Naive thymus-derived CD8-positive, alpha-beta T cell (primary cell): Measurements from ENCODE around the gene DAPK2. TPM values are rescaled to one million over a fixed set of nuclear protein-coding genes. Genes with fewer than 3 reads are reported as not detected.

Source experiments
- ATAC-seq, 2 donors: fragments of 150-1000 bp; cut with Tn5 transposase in 1 of 2; sonication (Bioruptor Pico), chemical (Tn5 transposase) in 1 of 2; 1 replicate in 1 of 2; 2 replicates in 1 of 2; pipeline ENCODE4 v1.10.0; 2021; ENCODE audit warnings: mild to moderate bottlenecking in 2 of 2, moderate library complexity in 2 of 2
- POLR2A ChIA-PET: fragments of 350-600 bp; sonication (Branson Sonifier 250); formaldehyde crosslinking; loops from one replicate; lab custom pipeline; 2021; ENCODE audit warnings: antibody characterized with exemption; lab: Charles Lee
- DNase-seq, 10 donors: peaks; one replicate each; pipeline versions ENCODE4 v3.0.0 to v3.0.0-alpha.2; 2020 to 2022
- H3K27ac Mint-ChIP-seq, 10 donors: one replicate each; pipeline ENCODE4 v1.8.0; 2020 to 2022; ENCODE audit warnings: mild to moderate bottlenecking in 10 of 10, mixed read lengths in 10 of 10, moderate library complexity in 4 of 10, inconsistent platforms in 1 of 10
- H3K27me3 Mint-ChIP-seq, 5 donors: one replicate each; pipeline ENCODE4 v1.8.0; 2021 to 2022; ENCODE audit warnings: mixed read lengths in 5 of 5
- H3K36me3 Mint-ChIP-seq, 3 donors: one replicate each; pipeline ENCODE4 v1.8.0; 2020 to 2022; ENCODE audit warnings: mixed read lengths in 3 of 3, mild to moderate bottlenecking in 2 of 3, inconsistent platforms in 1 of 3
- H3K4me1 Mint-ChIP-seq, 4 donors: one replicate each; pipeline ENCODE4 v1.8.0; 2021 to 2022; ENCODE audit warnings: mixed read lengths in 4 of 4
- H3K4me3 Mint-ChIP-seq, 10 donors: one replicate each; pipeline ENCODE4 v1.8.0; 2020 to 2022; ENCODE audit warnings: mild to moderate bottlenecking in 10 of 10, mixed read lengths in 10 of 10, moderate library complexity in 6 of 10, inconsistent platforms in 1 of 10
- H3K9me3 Mint-ChIP-seq, 9 donors: one replicate each; pipeline ENCODE4 v1.8.0; 2020 to 2022; ENCODE audit warnings: mixed read lengths in 9 of 9, mild to moderate bottlenecking in 3 of 9, inconsistent platforms in 1 of 9, moderate library complexity in 1 of 9
- polyA plus RNA-seq, 3 donors: library from polyadenylated mRNA; unstranded; fragments of 300-500 nt; fragmentation: Illumina TruSeq; gene quantifications; one replicate each; pipeline ENCODE4 v1.2.3, GENCODE V29; 2021
- total RNA-seq, 8 experiments: library from RNA in 2 of 8; stranded (reverse) in 2 of 8; gene quantifications; one replicate each; pipeline ENCODE4 v1.2.3 and lab custom pipeline; 2021 to 2026

DAPK2 gene
- total and polyA plus RNA-seq, 5 experiments from 2014 or later = 0.41 to 4.0 (median 1.3) TPM

DNA sequence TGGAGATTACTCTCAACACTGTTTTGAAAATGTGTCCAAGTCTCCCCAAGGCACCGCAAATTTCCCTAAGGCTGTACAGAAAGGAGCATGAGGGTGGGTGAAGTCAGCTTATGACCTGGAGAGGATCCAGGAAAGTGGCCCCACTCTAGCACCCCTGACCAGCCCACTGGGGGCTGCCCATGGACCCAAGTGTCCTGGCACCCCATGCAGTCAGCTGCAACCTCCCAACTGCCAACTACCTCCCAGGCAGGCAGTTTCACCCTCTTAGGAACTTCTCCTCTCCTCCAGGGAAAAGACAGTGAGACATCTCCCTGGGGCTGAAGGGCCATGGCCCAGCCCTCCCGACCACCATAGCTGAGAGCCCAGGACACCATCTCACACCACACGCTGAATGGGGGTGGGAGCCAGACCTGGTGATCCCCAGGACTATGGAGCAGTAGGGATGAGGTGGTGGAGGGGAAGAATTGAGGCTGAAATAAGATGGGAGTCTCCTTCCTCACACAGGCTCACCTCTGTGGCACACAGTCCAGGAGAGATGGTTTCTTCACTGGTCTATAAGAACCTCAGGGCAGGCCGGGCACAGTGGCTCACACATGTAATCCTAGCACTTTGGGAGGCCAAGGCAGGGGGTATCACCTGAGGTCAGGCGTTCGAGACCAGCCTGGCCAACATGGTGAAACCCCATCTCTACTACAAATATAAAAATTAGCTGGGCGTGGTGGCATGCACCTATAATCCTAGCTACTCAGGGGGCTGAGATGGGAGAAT lies 104.4 kb downstream of the DAPK2 start:
- Mint-ChIP-seq H3K27ac (peak overlapping the region in 7 of 10 donors; percentile 6 to 81 (median 60)), H3K36me3 (no peaks in the 10 kb centered on the region), H3K4me3 (no peak overlapping the region), H3K9me3 (no peaks in the 10 kb centered on the region), H3K4me1 (peaks cover 25 to 52% (median 37%) of the 10 kb centered on the region in 4 donors), H3K27me3 (no peaks in the 10 kb centered on the region)
- no peak for ATAC-seq
- POLR2A ChIA-PET = interaction anchor here (1.9 kb wide), 1 partner anchor 109 kb away, joined by 6 read pairs; the partner anchor contains the start of gene HERC1
- DNase-seq = no peak

DNA sequence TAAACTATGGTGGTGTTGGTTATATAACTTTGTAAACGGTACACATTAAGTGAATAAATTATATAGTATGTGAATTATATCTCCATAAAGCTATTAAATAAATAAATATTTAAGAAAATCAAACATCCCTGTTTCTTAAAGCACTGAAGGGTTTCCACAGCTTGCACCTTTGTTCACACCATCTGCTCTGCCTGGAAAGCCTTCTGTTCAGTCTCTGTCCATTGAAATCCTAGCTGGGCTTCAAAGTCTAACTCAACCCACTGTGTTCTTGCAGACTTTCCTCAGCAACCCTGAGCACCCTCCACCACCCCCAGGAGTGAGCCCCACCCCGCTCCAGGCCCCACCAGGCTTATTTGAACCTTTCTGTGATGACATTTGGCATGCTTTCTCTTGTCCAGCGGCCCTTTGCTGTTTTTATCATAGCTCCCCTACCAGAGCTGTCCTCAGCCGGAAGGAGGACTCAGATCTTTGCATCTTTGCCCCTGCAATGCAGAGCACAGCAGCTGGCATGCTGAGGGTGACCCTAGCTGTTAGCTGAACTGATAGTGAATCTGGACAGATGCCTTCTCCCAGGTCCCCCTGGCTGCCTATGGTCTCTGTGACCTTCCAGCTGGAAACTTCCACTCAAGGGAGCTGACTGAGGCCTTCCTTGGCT lies 105.2 kb downstream of the DAPK2 start:
- peak overlapping the region in 7 of 10 donors; percentile 33 to 83 (median 57) for H3K27ac Mint-ChIP-seq
- H3K9me3 Mint-ChIP-seq = no peaks in the 10 kb centered on the region
- ATAC-seq (no peak), DNase-seq (no peak)
- no peaks in the 10 kb centered on the region for H3K27me3 Mint-ChIP-seq
- H3K4me1 Mint-ChIP-seq = peaks cover 25 to 52% (median 37%) of the 10 kb centered on the region in 4 donors
- H3K36me3 Mint-ChIP-seq = no peaks in the 10 kb centered on the region
- H3K4me3 Mint-ChIP-seq = no peak overlapping the region
- POLR2A ChIA-PET = interaction anchor here (1.9 kb wide), 1 partner anchor 108 kb away, joined by 6 read pairs; the partner anchor contains the start of gene HERC1

- Mint-ChIP-seq H3K4me3 (peak overlapping the region in 8 of 10 donors; percentile 27 to 76 (median 52)), H3K27ac (peak overlapping the region in 9 of 10 donors; percentile 20 to 94 (median 81)), H3K9me3 (no peaks in the 10 kb centered on the region), H3K36me3 (no peaks in the 10 kb centered on the region), H3K27me3 (no peaks in the 10 kb centered on the region), H3K4me1 (peaks cover 21 to 47% (median 30%) of the 10 kb centered on the region in 4 donors)
- POLR2A ChIA-PET = interaction anchor here (0.9 to 1.2 kb wide), 2 partner anchors 8 to 79 kb away, joined by 3 to 5 read pairs; no protein-coding TSS in a partner anchor
- ATAC-seq (no peak), DNase-seq (peak in 1 of 10 donors; percentile 22)
Observed at GRCh38 chr15:63939531-63940130, 106.7 kb downstream of the DAPK2 start.

DNA sequence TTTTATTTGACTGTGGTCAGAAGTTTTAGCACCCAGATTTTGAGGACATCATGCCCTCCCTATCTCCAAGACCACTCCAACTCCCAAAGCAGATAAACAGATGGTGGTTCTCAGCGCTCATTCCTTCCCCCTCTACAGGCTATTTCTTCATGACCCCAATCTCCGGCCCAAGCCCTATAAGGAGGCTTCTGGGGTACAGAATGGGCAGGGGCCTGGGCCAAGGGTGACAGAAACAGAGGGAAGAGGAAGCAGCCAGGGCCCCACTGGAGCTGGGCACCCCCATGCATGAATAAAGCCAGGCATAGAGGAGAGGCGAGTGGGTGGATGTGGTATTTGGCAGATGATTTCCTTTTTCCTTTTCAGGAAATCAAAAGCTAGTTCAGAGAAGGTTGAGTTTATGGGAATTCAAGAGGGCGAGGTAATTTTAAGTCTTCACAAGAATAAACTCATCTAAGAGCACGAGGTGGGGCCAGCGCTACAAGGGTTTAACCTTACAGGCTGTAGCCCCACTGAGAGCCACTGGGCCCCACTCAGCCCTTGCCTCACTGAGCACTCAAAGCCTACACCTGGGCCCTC lies 107.7 kb downstream of the DAPK2 start:
- H3K4me1 Mint-ChIP-seq = peaks cover 21 to 47% (median 30%) of the 10 kb centered on the region in 4 donors

DNA sequence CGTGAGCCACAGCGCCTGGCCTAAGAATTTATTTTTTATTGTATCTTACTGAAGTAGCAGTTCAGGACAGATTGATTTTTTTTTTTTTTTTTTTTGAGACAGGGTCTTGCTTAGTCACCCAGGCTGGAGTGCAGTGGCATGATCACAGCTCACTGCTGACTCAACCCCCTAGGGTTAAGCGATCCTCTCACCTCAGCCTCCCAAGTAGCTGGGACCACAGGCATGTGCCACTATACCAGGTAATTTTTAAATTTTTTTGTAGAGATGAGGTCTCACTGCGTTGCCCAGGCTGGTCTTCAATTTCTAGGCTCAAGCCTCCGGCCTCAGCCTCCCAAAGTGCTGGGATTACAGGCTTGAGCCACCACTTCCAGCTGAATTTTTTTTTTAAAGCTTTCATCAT lies 112.8 kb downstream of the DAPK2 start:
- peaks cover 11 to 16% (median 12%) of the 10 kb centered on the region in 4 donors for H3K4me1 Mint-ChIP-seq
- peaks cover 0 to 1% (median 0%) of the 10 kb centered on the region in 5 donors for H3K27me3 Mint-ChIP-seq
- H3K4me3 Mint-ChIP-seq = no peak overlapping the region
- no peaks in the 10 kb centered on the region for H3K9me3 Mint-ChIP-seq
- DNase-seq = no peak
- ATAC-seq = no peak
- peak overlapping the region in 1 of 10 donors; percentile 26 for H3K27ac Mint-ChIP-seq
- POLR2A ChIA-PET = interaction anchor here (0.7 kb wide), 3 partner anchors 9 to 684 kb away, joined by 4 to 6 read pairs (median 5); no protein-coding TSS in a partner anchor
- no peaks in the 10 kb centered on the region for H3K36me3 Mint-ChIP-seq

More for the DNA sequence above, 107.7 kb downstream of the DAPK2 start:
- no peak for DNase-seq
- ATAC-seq = peak; percentile 23 to 38
- no peaks in the 10 kb centered on the region for H3K9me3 Mint-ChIP-seq
- peak overlapping the region; percentile 14 to 94 (median 80) for H3K27ac Mint-ChIP-seq
- H3K27me3 Mint-ChIP-seq = no peaks in the 10 kb centered on the region
- H3K4me3 Mint-ChIP-seq = peak overlapping the region in 9 of 10 donors; percentile 37 to 76 (median 43)
- no peaks in the 10 kb centered on the region for H3K36me3 Mint-ChIP-seq
- POLR2A ChIA-PET = interaction anchor here (1.0 to 1.2 kb wide), 2 partner anchors 10 to 72 kb away, joined by 3 to 5 read pairs; no protein-coding TSS in a partner anchor

- DNase-seq (no peak), ATAC-seq (no peak)
- peak overlapping the region in 1 of 10 donors; percentile 60 for H3K4me3 Mint-ChIP-seq
- POLR2A ChIA-PET = no interaction called here
- H3K27ac Mint-ChIP-seq = peak overlapping the region in 3 of 10 donors; percentile 15 to 82 (median 33)
- no peaks in the 10 kb centered on the region for H3K36me3 Mint-ChIP-seq
- peaks cover 0 to 12% (median 3%) of the 10 kb centered on the region in 4 donors for H3K4me1 Mint-ChIP-seq
- H3K9me3 Mint-ChIP-seq = no peaks in the 10 kb centered on the region
- peaks cover 0 to 4% (median 0%) of the 10 kb centered on the region in 5 donors for H3K27me3 Mint-ChIP-seq
Observed at GRCh38 chr15:63931556-63931955, 114.7 kb downstream of the DAPK2 start.

DNA sequence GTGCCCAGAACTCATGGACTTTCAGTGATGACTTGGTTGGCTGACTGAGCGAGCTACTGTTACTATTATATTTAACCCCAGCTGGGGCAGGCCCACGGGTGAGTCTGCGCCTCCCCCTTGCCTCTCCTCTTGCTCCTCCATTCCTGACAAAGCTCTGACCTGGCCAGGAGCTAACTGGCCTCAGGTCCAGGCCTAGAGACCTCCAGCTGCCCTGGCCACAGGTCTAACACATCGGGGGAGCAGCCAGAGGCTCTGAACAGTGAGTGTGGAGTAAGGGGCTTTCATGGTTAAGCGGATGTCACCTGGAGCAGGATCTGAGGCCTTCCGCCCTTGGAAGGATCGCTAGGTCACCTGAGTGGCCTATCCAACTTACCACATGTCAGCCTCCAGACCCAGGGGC lies 116.3 kb downstream of the DAPK2 start:
- H3K9me3 Mint-ChIP-seq = peaks cover 0 to 2% (median 0%) of the 10 kb centered on the region in 9 donors
- no peak overlapping the region for H3K4me3 Mint-ChIP-seq
- H3K27ac Mint-ChIP-seq = peak overlapping the region in 1 of 10 donors; percentile 39
- H3K36me3 Mint-ChIP-seq = no peaks in the 10 kb centered on the region
- POLR2A ChIA-PET = no interaction called here
- H3K4me1 Mint-ChIP-seq = peaks cover 0 to 12% (median 3%) of the 10 kb centered on the region in 4 donors
- ATAC-seq (no peak), DNase-seq (peak in 1 of 10 donors; percentile 4)
- peaks cover 0 to 4% (median 0%) of the 10 kb centered on the region in 5 donors for H3K27me3 Mint-ChIP-seq

DNA sequence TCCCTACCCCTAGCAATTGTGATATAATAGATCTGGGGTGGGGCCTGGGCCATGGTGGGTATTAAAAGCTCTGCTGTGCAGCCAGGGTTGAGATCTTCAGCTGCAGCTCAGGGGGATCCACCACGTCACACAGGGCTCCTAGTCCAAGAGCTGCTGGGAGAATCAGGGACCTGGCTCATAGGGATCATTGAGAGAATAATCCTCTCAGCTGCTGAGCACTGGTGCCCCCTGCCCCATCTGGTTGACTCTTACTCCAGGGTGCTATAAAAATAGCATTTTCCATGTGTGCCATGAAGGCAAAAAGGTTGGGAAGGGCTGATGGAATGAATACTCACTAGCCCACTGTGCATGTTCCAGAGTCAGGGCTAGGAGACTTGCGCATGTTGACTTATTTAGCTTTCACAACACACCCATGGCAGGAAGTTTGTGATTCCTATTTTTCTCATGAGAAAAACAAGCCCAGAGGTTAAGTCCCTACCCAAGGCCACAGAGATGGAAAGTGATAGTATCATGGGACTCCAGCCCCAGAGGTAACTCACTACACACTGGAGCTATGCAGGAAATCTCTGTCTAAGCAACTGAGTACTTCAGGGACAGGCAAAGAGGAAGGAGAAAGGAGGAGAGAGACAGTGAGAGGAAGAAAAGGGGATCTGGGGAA lies 118.0 kb downstream of the DAPK2 start:
- Mint-ChIP-seq H3K4me1 (peaks cover 0 to 12% (median 3%) of the 10 kb centered on the region in 4 donors), H3K9me3 (peaks cover 0 to 2% (median 0%) of the 10 kb centered on the region in 9 donors), H3K27ac (peak overlapping the region in 4 of 10 donors; percentile 31 to 82 (median 34)), H3K27me3 (peaks cover 0 to 4% (median 0%) of the 10 kb centered on the region in 5 donors), H3K36me3 (no peaks in the 10 kb centered on the region), H3K4me3 (no peak overlapping the region)
- POLR2A ChIA-PET = interaction anchor here (0.7 kb wide), 1 partner anchor 17 kb away, joined by 3 read pairs; no protein-coding TSS in a partner anchor
- ATAC-seq (no peak), DNase-seq (peak in 1 of 10 donors; percentile 4)

DNA sequence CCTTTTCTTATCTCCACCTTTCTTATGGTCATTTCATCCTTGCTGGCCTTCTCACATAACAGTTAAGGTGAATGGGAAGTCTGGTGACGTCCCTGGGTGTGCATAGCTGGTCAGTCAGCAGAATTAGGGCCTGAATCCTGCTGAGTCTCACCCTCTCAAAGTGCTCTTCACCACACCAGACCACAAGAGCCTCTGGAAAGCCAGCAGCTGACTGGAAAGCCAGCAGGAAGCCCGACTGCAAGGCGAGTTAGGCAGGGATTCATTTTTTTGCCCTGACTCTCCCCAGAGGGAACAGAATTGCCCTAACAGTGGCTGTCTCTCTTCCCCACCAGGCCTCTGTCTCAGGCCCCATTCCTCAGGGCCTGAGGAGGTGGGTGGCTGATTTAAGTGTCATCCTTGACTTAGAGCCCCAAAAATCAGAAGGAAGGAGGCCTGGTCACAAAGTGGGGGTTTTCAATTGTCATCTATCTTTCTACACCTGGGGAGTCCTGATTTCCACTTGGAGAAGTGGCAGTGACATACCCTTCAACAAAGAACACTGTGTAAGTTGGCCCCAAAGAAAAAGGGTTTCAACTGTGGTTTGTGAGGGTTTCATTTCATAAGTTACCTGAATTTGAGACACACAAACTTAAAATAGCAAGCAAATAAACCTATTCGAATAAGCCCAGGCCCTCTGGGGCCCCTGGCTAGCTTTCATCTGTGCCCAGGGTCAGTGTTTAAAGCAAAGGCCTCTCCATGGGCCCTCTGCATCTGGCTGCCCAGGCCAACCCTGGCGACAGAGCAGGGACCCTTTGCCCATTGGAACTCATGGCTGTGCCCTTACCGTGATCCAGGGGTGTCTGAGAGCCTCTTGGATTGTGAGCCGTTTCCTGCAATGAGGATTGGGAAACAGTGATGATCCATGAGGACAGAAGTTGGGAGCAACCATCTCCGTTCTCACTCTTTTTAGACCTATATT lies 122.0 kb downstream of the DAPK2 start:
- peaks cover 0 to 4% (median 2%) of the 10 kb centered on the region in 5 donors for H3K27me3 Mint-ChIP-seq

GRCh38 chr15:63922916-63923315 lies 123.4 kb downstream of the DAPK2 start:
- peak overlapping the region in 1 of 10 donors; percentile 80 for H3K27ac Mint-ChIP-seq
- H3K27me3 Mint-ChIP-seq = peaks cover 0 to 4% (median 2%) of the 10 kb centered on the region in 5 donors
- no peak overlapping the region for H3K4me3 Mint-ChIP-seq
- H3K36me3 Mint-ChIP-seq = no peaks in the 10 kb centered on the region
- DNase-seq (no peak), ATAC-seq (no peak)
- H3K4me1 Mint-ChIP-seq = peaks cover 10 to 19% (median 14%) of the 10 kb centered on the region in 4 donors
- H3K9me3 Mint-ChIP-seq = peaks cover 0 to 2% (median 0%) of the 10 kb centered on the region in 9 donors
- POLR2A ChIA-PET = interaction anchor here (0.5 to 1.1 kb wide), 2 partner anchors 29 to 61 kb away, joined by 3 to 4 read pairs; no protein-coding TSS in a partner anchor

More for the DNA sequence above, 122.0 kb downstream of the DAPK2 start:
- DNase-seq (no peak), ATAC-seq (no peak)
- Mint-ChIP-seq H3K36me3 (no peaks in the 10 kb centered on the region), H3K27ac (no peak overlapping the region), H3K9me3 (peaks cover 0 to 2% (median 0%) of the 10 kb centered on the region in 9 donors), H3K4me1 (peaks cover 10 to 26% (median 14%) of the 10 kb centered on the region in 4 donors), H3K4me3 (no peak overlapping the region)
- POLR2A ChIA-PET = interaction anchor here (0.6 kb wide), 1 partner anchor 10 kb away, joined by 6 read pairs; no protein-coding TSS in a partner anchor
